H1 (cell line): ENCODE measurements around the gene ACTA2. TPM values are rescaled to one million over a fixed set of nuclear protein-coding genes. Genes with fewer than 3 reads are reported as not detected.

ENCODE experiments used
- CTCF ChIA-PET: fragments of 300-600 bp; sonication (Branson Sonifier 250); formaldehyde crosslinking; loops from one replicate; lab custom pipeline; 2021; ENCODE audit not compliant: partially characterized antibody; lab: Charles Lee
- POLR2A ChIA-PET: fragments of 300-600 bp; sonication (Branson Sonifier 250); formaldehyde crosslinking; loops from one replicate; lab custom pipeline; 2021; ENCODE audit warnings: inconsistent platforms; ENCODE audit not compliant: partially characterized antibody; lab: Charles Lee
- DNase-seq, 2 experiments: peaks; one replicate each; pipeline versions ENCODE4 v3.0.0 to v3.0.0-alpha.2; 2010 to 2022; ENCODE audit warnings: low spot score in 2 of 2, low read depth in 1 of 2, mixed read lengths in 1 of 2
- FAIRE-seq: peaks from 2 replicates; lab custom pipeline; 2011; peaks lifted over from hg19 to GRCh38; lab: Jason Lieb, UNC
- H2AFZ ChIP-seq: 2 replicates; pipeline ENCODE4 v1.8.1; 2012; ENCODE audit warnings: low read length, inconsistent platforms
- H2AK5ac ChIP-seq: 2 replicates; pipeline ENCODE4 v1.6.1; 2013; ENCODE audit warnings: low read depth, low read length
- H2BK120ac ChIP-seq: replicated peaks from 2 replicates; pipeline ENCODE3; 2013; ENCODE audit warnings: low read depth, low read length, inconsistent platforms
- H2BK12ac ChIP-seq: 2 replicates; pipeline ENCODE4 v1.6.1; 2013; ENCODE audit warnings: low read depth, low read length
- H2BK15ac ChIP-seq: 2 replicates; pipeline ENCODE4 v1.6.1; 2013; ENCODE audit warnings: low read length
- H2BK20ac ChIP-seq: 2 replicates; pipeline ENCODE4 v1.6.1; 2013; ENCODE audit warnings: low read length
- H2BK5ac ChIP-seq: 2 replicates; pipeline ENCODE4 v1.6.1; 2013; ENCODE audit warnings: low read depth, low read length
- H3K14ac ChIP-seq: 2 replicates; pipeline ENCODE4 v1.6.1; 2013; ENCODE audit warnings: inconsistent platforms; ENCODE audit not compliant: insufficient read length
- H3K18ac ChIP-seq: 2 replicates; pipeline ENCODE4 v1.6.1; 2013; ENCODE audit warnings: low read length; ENCODE audit errors: extremely low read depth
- H3K23ac ChIP-seq: 2 replicates; pipeline ENCODE4 v1.6.1; 2013; ENCODE audit warnings: inconsistent platforms; ENCODE audit not compliant: insufficient read length
- H3K23me2 ChIP-seq: 2 replicates; pipeline ENCODE4 v1.6.1; 2013; ENCODE audit warnings: low read depth, low read length
- H3K27ac ChIP-seq: 2 replicates; pipeline ENCODE4 v1.6.1; 2011; ENCODE audit warnings: low read depth, low read length, inconsistent platforms
- H3K27me3 ChIP-seq, 4 experiments: replicated peaks in 1 of 4; 1 replicate in 1 of 4; 2 replicates in 3 of 4; pipeline versions ENCODE4 v1.6.1 to v1.8.1; 2011 to 2013; ENCODE audit warnings: low read length in 3 of 4, mild to moderate bottlenecking in 3 of 4, inconsistent platforms in 2 of 4, mixed read lengths in 2 of 4, moderate library complexity in 1 of 4; ENCODE audit not compliant: control insufficient read depth in 3 of 4, insufficient read depth in 3 of 4; ENCODE audit errors: extremely low read depth in 1 of 4
- H3K36me3 ChIP-seq, 4 experiments: 2 replicates each; pipeline versions ENCODE4 v1.6.1 to v1.8.1; 2011 to 2013; ENCODE audit warnings: mild to moderate bottlenecking in 4 of 4, low read length in 3 of 4, moderate library complexity in 2 of 4, control low read depth in 1 of 4, inconsistent platforms in 1 of 4; ENCODE audit not compliant: insufficient read depth in 4 of 4, control insufficient read depth in 2 of 4
- H3K4ac ChIP-seq: replicated peaks from 2 replicates; pipeline ENCODE3; 2013; ENCODE audit warnings: low read length, low read depth, mixed read lengths, inconsistent platforms; ENCODE audit not compliant: insufficient read length
- H3K4me1 ChIP-seq, 4 experiments: replicated peaks in 1 of 4; 1 replicate in 1 of 4; 2 replicates in 3 of 4; pipeline versions ENCODE4 v1.6.1 to v1.8.1; 2011 to 2013; ENCODE audit warnings: low read length in 3 of 4, inconsistent platforms in 2 of 4, mixed read lengths in 1 of 4; ENCODE audit not compliant: insufficient read depth in 4 of 4, control insufficient read depth in 3 of 4
- H3K4me2 ChIP-seq, 2 experiments: 2 replicates each; pipeline versions ENCODE4 v1.6.1 to v1.8.1; 2011 to 2013; ENCODE audit warnings: low read depth in 2 of 2, low read length in 2 of 2, control low read depth in 1 of 2, inconsistent platforms in 1 of 2, mild to moderate bottlenecking in 1 of 2; ENCODE audit not compliant: insufficient read depth in 1 of 2
- H3K4me3 ChIP-seq, 4 experiments: fragments of 200-600, 300-600 bp in 1 of 4; sonication (generic), shearing (Covaris generic), sonication (Bioruptor Twin) in 1 of 4; 2 replicates each; pipeline versions ENCODE4 v1.5.1 to v1.8.1; 2011 to 2016; ENCODE audit warnings: low read length in 4 of 4, low read depth in 3 of 4, control low read depth in 2 of 4, inconsistent platforms in 2 of 4, mild to moderate bottlenecking in 2 of 4, mixed read lengths in 1 of 4, moderate library complexity in 1 of 4; ENCODE audit not compliant: insufficient read depth in 2 of 4; ENCODE audit errors: extremely low read depth in 1 of 4
- H3K56ac ChIP-seq: replicated peaks from 2 replicates; pipeline ENCODE3; 2013; ENCODE audit warnings: low read depth, mild to moderate bottlenecking, mixed read lengths, low read length, inconsistent platforms; ENCODE audit not compliant: insufficient read length
- H3K79me1 ChIP-seq: 2 replicates; pipeline ENCODE4 v1.6.1; 2013; ENCODE audit warnings: low read depth, low read length, control low read depth
- H3K79me2 ChIP-seq, 2 experiments: 2 replicates each; pipeline versions ENCODE4 v1.6.1 to v1.8.1; 2012 to 2013; ENCODE audit warnings: low read length in 2 of 2, mild to moderate bottlenecking in 2 of 2, inconsistent platforms in 1 of 2; ENCODE audit not compliant: insufficient read depth in 2 of 2, control insufficient read depth in 1 of 2
- H3K9ac ChIP-seq, 4 experiments: replicated peaks in 1 of 4; 1 replicate in 1 of 4; 2 replicates in 3 of 4; pipeline versions ENCODE4 v1.6.1 to v1.8.1; 2011 to 2013; ENCODE audit warnings: low read depth in 3 of 4, low read length in 3 of 4, control low read depth in 2 of 4, mild to moderate bottlenecking in 2 of 4, moderate library complexity in 2 of 4, inconsistent platforms in 1 of 4; ENCODE audit errors: extremely low read depth in 1 of 4
- H3K9me3 ChIP-seq, 2 experiments: 2 replicates each; pipeline versions ENCODE4 v1.6.1 to v1.8.1; 2012 to 2013; ENCODE audit warnings: mild to moderate bottlenecking in 2 of 2, moderate library complexity in 2 of 2, control low read depth in 1 of 2, inconsistent platforms in 1 of 2, low read depth in 1 of 2, low read length in 1 of 2, mixed read lengths in 1 of 2; ENCODE audit not compliant: insufficient read depth in 2 of 2
- H4K20me1 ChIP-seq, 2 experiments: replicated peaks in 1 of 2; 2 replicates each; pipeline versions ENCODE3 to v1.8.1; 2011 to 2013; ENCODE audit warnings: inconsistent platforms in 2 of 2, low read length in 2 of 2, mild to moderate bottlenecking in 1 of 2; ENCODE audit not compliant: insufficient read depth in 2 of 2, control insufficient read depth in 1 of 2
- H4K5ac ChIP-seq: 2 replicates; pipeline ENCODE4 v1.6.1; 2013; ENCODE audit warnings: low read length, low read depth, mixed read lengths, inconsistent platforms; ENCODE audit not compliant: insufficient read length
- H4K8ac ChIP-seq: 2 replicates; pipeline ENCODE4 v1.8.0; 2013; ENCODE audit warnings: mild to moderate bottlenecking, moderate library complexity, low read length, inconsistent platforms; ENCODE audit not compliant: insufficient read depth; ENCODE audit errors: extremely low read depth
- H4K91ac ChIP-seq: replicated peaks from 2 replicates; pipeline ENCODE3; 2013; ENCODE audit warnings: low read length, mixed read lengths, inconsistent platforms; ENCODE audit not compliant: insufficient read length
- BACH1 ChIP-seq: IDR thresholded peaks from 2 replicates; pipeline ENCODE4 v1.6.1; 2012; ENCODE audit warnings: low read length, improper control_type of control experiment
- CHD1 ChIP-seq: IDR thresholded peaks from 2 replicates; pipeline ENCODE4 v1.6.1; 2012; ENCODE audit warnings: low read depth, low read length, improper control_type of control experiment
- KDM1A ChIP-seq: fragments of 200-600, 300-600 bp; sonication (generic); IDR thresholded peaks from 2 replicates; pipeline ENCODE4 v1.7.1; 2016; ENCODE audit warnings: mild to moderate bottlenecking, low read length, borderline replicate concordance
- KDM4A ChIP-seq: IDR thresholded peaks from one replicate; pipeline ENCODE4 v1.7.1; 2012; ENCODE audit warnings: low read depth, mild to moderate bottlenecking, moderate library complexity, low read length, inconsistent platforms; ENCODE audit not compliant: severe bottlenecking
- KDM5A ChIP-seq: fragments of 200-600 bp; IDR thresholded peaks from 2 replicates; pipeline ENCODE4 v1.7.1; 2012; ENCODE audit warnings: mild to moderate bottlenecking, low read length, inconsistent platforms, mixed read lengths
- SAP30 ChIP-seq: fragments of 300-600 bp; sonication (generic); IDR thresholded peaks from 2 replicates; pipeline ENCODE4 v1.7.1; 2012; ENCODE audit warnings: low read length, moderate library complexity, mild to moderate bottlenecking, inconsistent platforms; ENCODE audit not compliant: insufficient read depth, insufficient replicate concordance
- SIX5 ChIP-seq: IDR thresholded peaks from 2 replicates; pipeline ENCODE4 v1.6.1; 2011; ENCODE audit warnings: mild to moderate bottlenecking, low read depth, low read length
- SP2 ChIP-seq: IDR thresholded peaks from 2 replicates; pipeline ENCODE4 v1.6.1; 2012; ENCODE audit warnings: mild to moderate bottlenecking, low read length, inconsistent platforms
- SRF ChIP-seq: IDR thresholded peaks from 2 replicates; pipeline ENCODE4 v1.6.1; 2011; ENCODE audit warnings: mild to moderate bottlenecking, low read depth, low read length, moderate library complexity
- YY1 ChIP-seq: IDR thresholded peaks from 2 replicates; pipeline ENCODE4 v1.6.1; 2011; ENCODE audit warnings: low read depth, mild to moderate bottlenecking, low read length
- WGBS, 2 experiments: shearing (Covaris generic) in 1 of 2; methylation state at CpG; one replicate each; pipeline versions ENCODE4 v1.1.6 to v1.1.7; 2013 to 2015; ENCODE audit warnings: low lambda C conversion rate in 2 of 2, mixed read lengths in 2 of 2, inconsistent platforms in 1 of 2, low coverage in 1 of 2, missing lambda C conversion rate in 1 of 2; ENCODE audit not compliant: insufficient replicate concordance in 2 of 2, insufficient coverage in 1 of 2, insufficient read length in 1 of 2; ENCODE audit errors: extremely low coverage in 1 of 2, missing lambda C conversion rate in 1 of 2; 5-methylcytosine and 5-hydroxymethylcytosine counted together
- polyA plus RNA-seq, 7 experiments: library from polyadenylated mRNA; depleted of rRNA in 3 of 7; stranded (reverse) in 5 of 7; unstranded in 2 of 7; fragments of >200 nt in 5 of 7; fragments of 200-250 nt in 2 of 7; gene quantifications; 1 replicate in 5 of 7; 2 replicates in 1 of 7; 4 replicates in 1 of 7; pipeline versions ENCODE4 v1.2.1 to v1.2.3, GENCODE V29; 2011 to 2013; ENCODE audit warnings: missing spikeins in 2 of 7, mixed read lengths in 2 of 7
- total RNA-seq: library from RNA; stranded (reverse); fragmentation: NEBNext Ultra II Directional; extraction: Animal tissue kit (Norgen Biotek cat#: 25700); gene quantifications from 2 replicates; pipeline ENCODE4 v1.2.1, GENCODE V29; 2021
- TF ChIP-seq, protein P1 (sequence below): IDR thresholded peaks from 2 replicates; pipeline ENCODE4 v1.6.1; 2012; ENCODE audit warnings: inconsistent platforms
- TF ChIP-seq, protein P2 (sequence below): IDR thresholded peaks from 2 replicates; pipeline ENCODE4 v1.6.1; 2012; ENCODE audit warnings: inconsistent platforms

Gene ACTA2
- total and polyA plus RNA-seq, 2 of the 8 experiments (the other 6 are each of a cell fraction or from before 2014, with no cell fraction given), result 3.5 to 8.9 TPM

DNA sequence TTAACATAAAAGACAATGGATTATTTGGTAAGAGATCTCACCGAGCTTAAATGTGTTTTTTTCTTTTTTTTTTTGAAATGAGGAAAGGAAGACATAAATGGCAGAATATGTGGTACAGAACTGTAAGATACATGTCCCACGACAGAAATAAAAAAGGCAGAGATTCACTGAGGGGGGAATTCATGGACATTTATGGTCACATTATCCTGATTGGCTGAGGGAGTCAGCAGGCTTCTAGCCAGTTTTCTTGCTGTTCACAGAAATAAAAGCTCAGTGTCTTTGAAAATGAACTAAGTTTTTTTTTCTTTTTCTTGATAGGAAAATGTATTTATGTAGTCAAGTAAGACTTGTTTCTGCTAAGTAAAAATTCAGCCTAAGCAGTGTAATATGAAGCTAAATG, 29.8 kb upstream of the ACTA2 start:
- ChIA-PET POLR2A (no interaction called here), CTCF (interaction anchor here (0.6 to 2.9 kb wide), 8 partner anchors 9 to 254 kb away, joined by 3 to 12 read pairs (median 4); partner anchors contain the start of gene FAS)
- H3K18ac ChIP-seq, result no peak overlapping the region
- no peak overlapping the region for H3K27ac ChIP-seq
- H2BK15ac ChIP-seq, result no peak overlapping the region
- H4K91ac ChIP-seq, result no peak overlapping the region
- H3K14ac ChIP-seq, result no peak overlapping the region
- H3K36me3 ChIP-seq, result no peaks in the 10 kb centered on the region
- no peak overlapping the region for H2AFZ ChIP-seq
- H3K9me3 ChIP-seq, result no peaks in the 10 kb centered on the region
- no peak overlapping the region for H3K56ac ChIP-seq
- H3K4me3 ChIP-seq, result no peak overlapping the region
- H3K79me1 ChIP-seq, result no peaks in the 10 kb centered on the region
- FAIRE-seq (no peak), DNase-seq (no peak)
- H3K27me3 ChIP-seq, result no peaks in the 10 kb centered on the region
- H2BK20ac ChIP-seq, result no peak overlapping the region
- no peak overlapping the region for H4K8ac ChIP-seq
- no peaks in the 10 kb centered on the region for H3K79me2 ChIP-seq
- no peak overlapping the region for H2BK12ac ChIP-seq
- H2BK5ac ChIP-seq, result no peak overlapping the region
- no peak overlapping the region for H2AK5ac ChIP-seq
- H3K4ac ChIP-seq, result no peak overlapping the region
- no peaks in the 10 kb centered on the region for H4K20me1 ChIP-seq
- H3K4me2 ChIP-seq, result no peak overlapping the region
- no peak overlapping the region for H2BK120ac ChIP-seq
- 95% methylated on average over 2 of the region's 2 CpGs; no CpG with 5 or more reads in 1 of the 2 experiments for WGBS, 2 experiments
- peaks cover 0 to 4% (median 0%) of the 10 kb centered on the region in 4 experiments; a peak in 1 of 7 replicates for H3K4me1 ChIP-seq
- no peak overlapping the region for H4K5ac ChIP-seq
- no peaks in the 10 kb centered on the region for H3K23me2 ChIP-seq
- H3K9ac ChIP-seq, result no peak overlapping the region
- H3K23ac ChIP-seq, result no peak overlapping the region
- TF ChIP-seq KDM5A, result no peak
- TF ChIP-seq KDM1A, result no peak
- TF ChIP-seq SIX5, result no peak
- no peak for TF ChIP-seq CHD1
- TF ChIP-seq, protein P1, sequence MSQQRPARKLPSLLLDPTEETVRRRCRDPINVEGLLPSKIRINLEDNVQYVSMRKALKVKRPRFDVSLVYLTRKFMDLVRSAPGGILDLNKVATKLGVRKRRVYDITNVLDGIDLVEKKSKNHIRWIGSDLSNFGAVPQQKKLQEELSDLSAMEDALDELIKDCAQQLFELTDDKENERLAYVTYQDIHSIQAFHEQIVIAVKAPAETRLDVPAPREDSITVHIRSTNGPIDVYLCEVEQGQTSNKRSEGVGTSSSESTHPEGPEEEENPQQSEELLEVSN, result no peak
- no peak for TF ChIP-seq SAP30
- no peak for TF ChIP-seq SRF
- no peak for TF ChIP-seq YY1
- no peak for TF ChIP-seq BACH1
- TF ChIP-seq KDM4A, result no peak
- TF ChIP-seq, protein P2, sequence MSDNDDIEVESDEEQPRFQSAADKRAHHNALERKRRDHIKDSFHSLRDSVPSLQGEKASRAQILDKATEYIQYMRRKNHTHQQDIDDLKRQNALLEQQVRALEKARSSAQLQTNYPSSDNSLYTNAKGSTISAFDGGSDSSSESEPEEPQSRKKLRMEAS, result no peak
- TF ChIP-seq SP2, result no peak
